ENCODE measurements around the gene CYLD. TPM values are rescaled to one million over a fixed set of nuclear protein-coding genes. Genes with fewer than 3 reads are reported as not detected.

Gene CYLD
- polyA plus RNA-seq, 4 donors: 6.0 to 18.4 (median 7.6) TPM

DNA sequence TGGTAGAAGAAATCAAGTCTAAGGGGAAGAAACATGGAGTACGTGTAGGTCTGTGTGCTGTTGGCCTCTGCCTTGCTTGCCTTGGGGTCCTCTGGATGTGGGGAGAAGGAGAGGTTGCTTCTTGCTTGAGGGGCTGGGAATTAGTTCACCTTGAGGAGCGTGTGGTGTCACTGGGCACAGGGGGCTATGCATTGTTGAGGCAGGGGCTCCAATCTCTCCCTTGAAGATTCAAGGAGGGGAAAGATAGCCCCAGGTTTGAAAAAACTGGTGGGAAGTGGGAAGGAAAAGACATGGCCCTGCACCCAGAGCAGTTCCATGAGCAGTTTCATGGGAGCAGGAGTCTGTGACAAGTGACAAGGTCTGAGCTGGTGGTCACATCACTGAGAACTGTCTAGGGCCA lies 103.4 kb downstream of the CYLD start:
- no peaks in the 10 kb centered on the region for H3K9me3 ChIP-seq (ENCODE audit: control insufficient read depth in 2 of 2, insufficient read depth in 1 of 2, low read depth in 1 of 2, low read length in 1 of 2)
- no peak overlapping the region for H3K27ac ChIP-seq (ENCODE audit: low read depth in 1 of 3, low read length in 2 of 3)
- H3K36me3 ChIP-seq (ENCODE audit: control insufficient read depth in 3 of 3, insufficient read depth in 2 of 3, low read depth in 1 of 3, low read length in 3 of 3): no peaks in the 10 kb centered on the region
- peaks cover 0 to 15% (median 5%) of the 10 kb centered on the region in 3 donors for H3K27me3 ChIP-seq (ENCODE audit: control insufficient read depth in 3 of 3, insufficient read depth in 3 of 3, low read length in 3 of 3)
- no peak overlapping the region for H3K4me3 ChIP-seq (ENCODE audit: low read depth in 1 of 3, low read length in 3 of 3)
- DNase-seq (no peak), FAIRE-seq (no peak)
- H3K4me1 ChIP-seq (ENCODE audit: control insufficient read depth in 3 of 3, insufficient read depth in 2 of 3, low read depth in 1 of 3, low read length in 2 of 3): peaks cover 0 to 4% (median 3%) of the 10 kb centered on the region in 3 donors
- WGBS, 3 donors: 81 to 85% (median 83%) methylated on average over 2 of the region's 2 CpGs

DNA sequence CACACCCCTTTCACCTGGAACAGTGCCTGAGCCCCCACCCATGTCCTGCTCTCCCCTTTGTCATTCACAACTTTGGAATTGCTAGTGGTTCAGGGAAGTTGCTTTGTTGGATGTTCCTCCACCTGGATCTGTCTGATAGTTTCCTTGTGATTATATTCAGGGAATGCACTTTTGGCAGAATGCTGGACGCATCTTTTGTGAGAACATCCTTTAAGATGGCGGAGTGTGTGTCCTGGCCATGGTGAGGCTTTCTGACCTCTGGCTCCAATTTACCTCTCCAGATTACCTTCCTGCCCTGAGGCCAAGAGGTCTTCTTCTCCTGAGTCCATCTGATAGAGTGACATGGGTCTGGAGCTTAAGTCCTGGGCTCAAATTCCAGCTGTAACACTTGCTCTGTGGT lies 104.6 kb downstream of the CYLD start:
- Histone ChIP-seq H3K4me3 (ENCODE audit: low read depth in 1 of 3, low read length in 3 of 3) (no peak overlapping the region), H3K9me3 (ENCODE audit: control insufficient read depth in 2 of 2, insufficient read depth in 1 of 2, low read depth in 1 of 2, low read length in 1 of 2) (no peaks in the 10 kb centered on the region), H3K4me1 (ENCODE audit: control insufficient read depth in 3 of 3, insufficient read depth in 2 of 3, low read depth in 1 of 3, low read length in 2 of 3) (peaks cover 0 to 3% (median 0%) of the 10 kb centered on the region in 3 donors), H3K27me3 (ENCODE audit: control insufficient read depth in 3 of 3, insufficient read depth in 3 of 3, low read length in 3 of 3) (peaks cover 0 to 7% (median 5%) of the 10 kb centered on the region in 3 donors), H3K36me3 (ENCODE audit: control insufficient read depth in 3 of 3, insufficient read depth in 2 of 3, low read depth in 1 of 3, low read length in 3 of 3) (no peaks in the 10 kb centered on the region), H3K27ac (ENCODE audit: low read depth in 1 of 3, low read length in 2 of 3) (no peak overlapping the region)
- FAIRE-seq (no peak), DNase-seq (no peak)
- 95 to 98% (median 97%) methylated on average over 2 of the region's 2 CpGs for WGBS, 3 donors

GRCh38 chr16:50847166-50847565 lies 105.3 kb downstream of the CYLD start:
- peaks cover 0 to 3% (median 0%) of the 10 kb centered on the region in 3 donors for H3K4me1 ChIP-seq (ENCODE audit: control insufficient read depth in 3 of 3, insufficient read depth in 2 of 3, low read depth in 1 of 3, low read length in 2 of 3)
- H3K36me3 ChIP-seq (ENCODE audit: control insufficient read depth in 3 of 3, insufficient read depth in 2 of 3, low read depth in 1 of 3, low read length in 3 of 3): no peaks in the 10 kb centered on the region
- H3K27me3 ChIP-seq (ENCODE audit: control insufficient read depth in 3 of 3, insufficient read depth in 3 of 3, low read length in 3 of 3): peaks cover 0 to 5% (median 2%) of the 10 kb centered on the region in 3 donors
- WGBS, 3 donors: 68 to 78% (median 78%) methylated on average over 3 of the region's 3 CpGs
- DNase-seq (no peak), FAIRE-seq (no peak)
- H3K9me3 ChIP-seq (ENCODE audit: control insufficient read depth in 2 of 2, insufficient read depth in 1 of 2, low read depth in 1 of 2, low read length in 1 of 2): no peaks in the 10 kb centered on the region
- no peak overlapping the region for H3K4me3 ChIP-seq (ENCODE audit: low read depth in 1 of 3, low read length in 3 of 3)
- H3K27ac ChIP-seq (ENCODE audit: low read depth in 1 of 3, low read length in 2 of 3): no peak overlapping the region

DNA sequence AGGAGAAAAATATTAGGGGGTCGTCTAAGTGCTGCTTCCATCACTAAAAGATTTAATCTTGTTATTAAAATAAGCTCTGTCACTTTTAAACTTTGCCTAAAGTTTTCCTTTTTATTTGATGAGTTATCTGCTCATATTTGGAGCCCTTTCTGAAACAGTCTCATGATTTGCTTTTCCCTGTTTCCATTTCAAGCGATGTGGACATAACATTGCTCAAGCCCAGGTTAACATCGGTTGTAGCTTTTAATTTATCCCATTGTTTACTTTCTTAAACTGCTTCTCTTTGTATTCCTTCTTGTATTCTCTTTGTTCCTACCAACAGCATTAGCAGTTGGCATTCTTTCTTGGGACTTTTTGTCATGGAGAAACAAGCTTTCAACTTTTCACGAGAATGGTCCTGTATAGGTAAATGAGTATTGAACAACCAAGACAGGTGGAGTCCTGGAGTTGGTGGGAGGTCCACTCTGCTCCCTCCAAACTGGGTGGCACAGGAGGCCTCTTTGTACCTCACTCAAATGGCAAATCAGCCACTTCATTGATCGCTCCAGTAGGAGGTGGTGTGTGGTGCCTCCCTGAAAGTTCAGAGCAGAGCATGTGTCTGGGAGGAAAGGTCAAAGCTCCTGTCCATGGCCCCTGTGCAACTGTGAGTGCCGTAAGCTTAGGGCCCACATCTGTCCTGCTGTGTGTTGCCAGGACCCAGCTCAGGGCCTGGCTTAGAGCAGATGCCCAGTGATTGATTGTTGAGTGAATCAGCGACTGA lies 107.0 kb downstream of the CYLD start:
- Histone ChIP-seq H3K9me3 (ENCODE audit: control insufficient read depth in 2 of 2, insufficient read depth in 1 of 2, low read depth in 1 of 2, low read length in 1 of 2) (no peaks in the 10 kb centered on the region), H3K4me3 (ENCODE audit: low read depth in 1 of 3, low read length in 3 of 3) (no peak overlapping the region), H3K36me3 (ENCODE audit: control insufficient read depth in 3 of 3, insufficient read depth in 2 of 3, low read depth in 1 of 3, low read length in 3 of 3) (no peaks in the 10 kb centered on the region), H3K4me1 (ENCODE audit: control insufficient read depth in 3 of 3, insufficient read depth in 2 of 3, low read depth in 1 of 3, low read length in 2 of 3) (peaks cover 0 to 3% (median 0%) of the 10 kb centered on the region in 3 donors), H3K27ac (ENCODE audit: low read depth in 1 of 3, low read length in 2 of 3) (no peak overlapping the region), H3K27me3 (ENCODE audit: control insufficient read depth in 3 of 3, insufficient read depth in 3 of 3, low read length in 3 of 3) (peaks cover 0 to 5% (median 2%) of the 10 kb centered on the region in 3 donors)
- no peak for FAIRE-seq
- DNase-seq: no peak
- 79 to 85% (median 83%) methylated on average over 7 of the region's 7 CpGs for WGBS, 3 donors

Other genes starting within 250 kb of the CYLD start
- 1 to 10 TPM in 2 of 4 donors, under 1 TPM in 2; 0.22 to 2.9 (median 1.3) TPM for gene NKD1, start 193.7 kb upstream of the CYLD start, polyA plus RNA-seq
- 1 to 10 TPM in 3 of 4 donors, under 1 TPM in 1; 0.22 to 3.0 (median 1.3) TPM for gene SNX20, start 60.8 kb upstream of the CYLD start, polyA plus RNA-seq
- under 1 TPM in 3 of 4 donors, not detected in 1; 0.54 to 0.81 (median 0.58) TPM for gene NOD2, start 48.5 kb upstream of the CYLD start, polyA plus RNA-seq